CD4-positive, alpha-beta T cell treated with Interferon alpha-2 for 1 hour (primary cell): Measurements from ENCODE around the gene POU3F2.

ENCODE experiments used
- DNase-seq, 2 donors: peaks; one replicate each; pipeline ENCODE4 v3.0.0-alpha.2; 2020 to 2022

The POU3F2 gene

DNA sequence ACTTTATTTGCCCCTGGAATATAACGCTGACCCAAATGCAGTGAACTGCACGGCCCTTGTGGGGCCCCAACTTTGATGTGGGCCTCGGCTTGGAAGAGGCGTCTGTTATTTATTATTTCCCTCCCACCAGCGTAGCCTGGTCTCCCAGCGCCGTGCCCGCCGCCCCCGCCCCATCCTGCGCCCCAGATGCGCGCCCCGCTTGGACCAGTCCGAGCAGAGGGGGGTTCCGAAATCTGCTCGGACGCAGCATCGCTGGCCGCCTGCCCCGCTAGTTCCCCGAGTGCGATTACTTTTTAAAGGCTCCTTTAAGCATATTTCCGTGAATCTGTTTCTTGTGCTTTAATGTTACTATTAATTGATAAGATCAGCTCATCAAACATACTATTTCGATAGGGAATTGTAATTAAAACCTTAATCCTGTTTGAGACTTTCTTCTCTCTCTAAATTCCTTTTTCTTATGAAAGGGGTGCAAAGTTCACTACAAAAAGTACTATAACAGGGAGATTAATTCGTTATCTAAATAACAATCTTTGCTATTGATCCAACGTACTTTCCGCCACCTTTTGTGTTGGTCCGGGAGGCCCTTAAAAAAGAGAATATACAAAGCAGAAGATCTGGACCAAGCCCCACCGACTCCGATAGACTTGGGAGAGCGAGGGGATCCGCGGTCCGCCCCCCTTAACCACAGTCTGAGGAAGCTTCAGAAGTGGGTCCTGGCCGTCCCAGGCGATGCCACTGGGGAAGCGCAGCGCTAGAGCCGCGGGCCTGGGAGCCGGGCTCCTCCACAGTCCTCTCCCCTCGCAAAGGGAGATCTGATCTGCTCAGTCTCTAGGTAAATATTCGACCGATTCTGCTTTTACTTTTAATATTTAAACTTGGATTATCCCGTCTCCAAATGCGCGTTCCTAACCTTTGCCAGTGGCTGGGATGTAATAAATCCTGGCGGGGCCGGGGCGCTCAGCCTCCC, 10.2 kb downstream of the POU3F2 start:
- DNase-seq: no peak

DNA sequence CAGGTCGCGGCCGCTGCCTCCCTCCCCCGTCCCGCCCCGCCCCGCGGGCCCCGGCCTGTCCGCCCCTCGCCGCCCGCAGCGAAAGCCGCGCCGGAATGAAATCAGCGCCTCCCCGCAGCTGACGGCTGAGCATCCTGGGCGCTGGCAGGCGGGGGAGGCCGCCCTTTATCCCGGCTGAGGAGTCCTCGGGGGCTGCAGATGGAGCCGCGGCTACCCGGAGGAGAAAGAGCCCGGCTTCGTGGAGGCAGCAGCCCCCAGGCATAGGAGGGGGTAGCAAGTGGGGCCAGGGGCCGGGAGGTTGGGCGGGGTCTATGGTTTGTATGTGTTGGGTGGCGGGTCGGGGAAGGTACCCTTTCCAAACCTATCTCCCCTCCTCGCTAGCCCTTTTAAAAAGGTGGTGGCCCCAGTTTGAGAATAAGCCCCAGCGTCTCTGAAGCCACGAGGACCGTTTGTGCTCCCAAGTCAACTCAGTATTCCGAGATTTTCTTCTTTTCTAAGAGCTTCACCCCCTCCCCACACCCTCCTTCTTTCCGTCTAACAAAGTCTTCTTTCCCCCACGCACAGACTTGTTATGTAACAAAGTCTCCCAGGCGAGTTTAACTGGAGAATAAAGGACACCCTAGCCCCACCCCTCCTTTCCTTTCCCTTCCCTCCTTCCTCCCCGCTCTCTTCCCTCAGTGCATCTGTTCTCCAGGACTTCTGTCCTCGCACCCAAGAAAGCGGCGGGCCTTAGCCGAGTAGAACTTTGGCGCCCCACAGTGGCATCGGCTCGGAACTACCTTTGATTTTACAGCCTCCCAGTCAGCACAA, 11.0 kb downstream of the POU3F2 start:
- DNase-seq: peak; percentile 52 to 69

DNA sequence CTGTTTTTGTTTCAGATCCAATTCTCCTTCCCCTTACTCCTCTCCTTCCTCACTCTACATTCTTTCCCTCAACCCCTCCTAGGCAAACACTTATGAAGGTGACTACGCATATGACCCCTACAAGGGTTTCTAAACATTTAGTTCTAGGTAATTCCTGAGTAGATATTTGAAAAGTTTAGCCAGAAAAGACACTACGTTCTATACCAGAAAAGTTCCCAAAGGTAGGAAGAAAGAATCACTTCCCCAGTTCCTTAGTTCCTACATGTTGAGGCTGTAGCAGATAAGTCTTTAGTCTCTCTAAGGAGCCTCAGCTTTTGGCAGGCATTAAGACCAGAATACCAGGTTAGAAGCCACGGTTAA, 11.6 kb downstream of the POU3F2 start:
- DNase-seq: no peak

DNA sequence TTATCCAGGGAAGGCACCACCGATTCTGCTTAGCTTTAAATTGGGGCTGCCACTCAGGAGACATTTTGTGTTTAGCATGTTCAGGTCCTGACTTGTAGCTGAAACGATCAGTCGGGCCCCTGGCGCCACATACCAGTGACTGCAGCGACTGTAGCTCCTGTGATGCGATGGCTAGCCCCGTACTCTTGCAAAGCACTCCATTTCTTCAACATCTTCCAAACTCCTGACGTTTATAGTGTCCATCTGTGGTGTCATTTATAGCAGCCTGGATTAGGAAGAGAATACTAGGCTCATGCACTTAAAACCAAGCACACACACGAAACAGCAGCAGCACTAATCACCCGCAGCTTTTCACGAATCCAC, 13.0 kb downstream of the POU3F2 start:
- no peak for DNase-seq

DNA sequence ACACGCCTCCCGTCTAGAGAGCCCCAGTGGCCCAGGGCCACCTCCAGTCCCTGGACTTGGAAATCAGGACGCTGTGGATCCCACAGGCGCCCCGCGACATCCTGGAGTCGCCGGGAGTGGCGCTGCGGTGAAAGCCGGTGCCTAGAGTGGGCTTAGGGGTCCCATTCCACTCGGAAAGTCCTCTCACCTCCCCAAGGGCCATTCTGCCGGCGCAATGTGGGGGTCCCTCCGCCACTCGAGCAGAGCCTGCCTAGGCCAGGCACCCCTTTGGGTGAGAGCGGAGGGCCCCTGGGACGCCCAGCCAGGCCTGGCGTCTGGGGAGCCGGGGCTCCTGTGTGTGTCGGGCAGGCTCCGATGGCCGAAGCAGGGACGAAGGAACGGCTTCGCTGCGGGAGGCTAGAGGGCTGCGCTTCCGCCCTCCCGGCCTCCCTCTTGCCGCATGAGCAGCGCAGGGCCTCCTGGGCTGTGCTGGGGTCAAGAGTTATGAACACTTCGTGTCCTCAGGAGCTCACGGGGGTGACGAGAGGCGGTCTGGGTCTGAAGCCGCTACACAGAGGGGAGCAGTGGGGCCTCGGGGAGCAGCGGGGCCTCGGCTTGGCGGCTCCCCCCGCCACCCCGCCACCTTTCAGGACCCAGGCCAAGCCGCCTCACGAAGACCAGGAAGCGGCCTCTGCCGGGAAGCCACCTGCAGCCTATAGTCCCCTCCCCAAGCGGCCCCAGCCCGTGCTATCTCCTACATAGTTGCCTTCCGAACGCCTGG, 13.6 kb downstream of the POU3F2 start:
- DNase-seq: no peak

DNA sequence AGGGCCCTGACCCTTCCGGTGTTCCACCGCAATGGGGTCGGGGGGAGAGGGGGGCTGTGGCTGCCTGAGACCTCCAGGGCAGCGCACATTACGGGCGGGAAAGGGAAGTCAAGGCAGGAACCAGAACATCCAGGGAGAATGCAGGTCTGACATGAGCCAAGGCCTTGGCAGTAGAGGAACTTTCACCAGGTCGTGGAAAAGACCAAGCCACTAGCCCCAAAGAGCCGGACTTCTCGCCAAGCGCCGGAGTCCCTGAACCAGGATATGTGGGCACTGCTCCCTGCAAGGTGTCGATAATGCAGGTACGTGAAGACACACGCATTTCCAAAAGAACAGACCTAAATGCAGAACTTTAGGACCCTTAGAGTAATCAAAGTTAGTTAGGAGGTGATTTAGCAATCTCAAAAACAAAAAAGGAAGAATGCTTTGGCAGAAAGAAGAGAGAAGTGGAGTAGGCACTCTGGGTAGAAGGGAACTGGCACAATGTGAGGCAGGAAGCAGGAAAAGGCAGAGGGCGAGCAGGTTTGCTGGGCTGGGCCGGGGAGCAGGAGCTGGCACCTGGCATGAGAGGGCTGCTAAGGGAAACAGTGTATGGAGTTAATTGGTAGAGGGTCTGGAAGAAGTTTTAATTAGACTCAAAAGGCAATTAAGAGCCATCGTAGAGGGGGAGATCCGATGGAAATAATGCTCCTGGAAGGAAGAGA, 14.3 kb downstream of the POU3F2 start:
- DNase-seq: no peak

DNA sequence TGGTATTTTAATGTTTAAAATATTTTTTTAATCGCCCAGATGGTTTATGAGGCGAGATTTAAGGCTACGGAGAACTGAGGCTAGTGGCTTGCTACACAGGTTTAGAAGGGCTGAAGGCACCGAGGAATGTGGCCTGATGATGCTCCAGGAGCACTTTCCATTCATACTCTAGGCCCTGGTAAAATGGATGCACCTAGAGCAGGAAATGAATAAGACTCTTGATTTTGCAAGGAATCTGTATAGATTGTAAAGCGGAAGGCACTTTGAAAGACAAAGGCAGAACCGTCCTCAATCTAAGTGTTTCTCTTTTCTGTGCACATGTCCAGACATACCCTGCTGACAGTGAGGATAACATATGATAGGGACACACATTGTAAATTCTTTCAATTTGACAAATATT, 30.1 kb downstream of the POU3F2 start:
- no peak for DNase-seq

DNA sequence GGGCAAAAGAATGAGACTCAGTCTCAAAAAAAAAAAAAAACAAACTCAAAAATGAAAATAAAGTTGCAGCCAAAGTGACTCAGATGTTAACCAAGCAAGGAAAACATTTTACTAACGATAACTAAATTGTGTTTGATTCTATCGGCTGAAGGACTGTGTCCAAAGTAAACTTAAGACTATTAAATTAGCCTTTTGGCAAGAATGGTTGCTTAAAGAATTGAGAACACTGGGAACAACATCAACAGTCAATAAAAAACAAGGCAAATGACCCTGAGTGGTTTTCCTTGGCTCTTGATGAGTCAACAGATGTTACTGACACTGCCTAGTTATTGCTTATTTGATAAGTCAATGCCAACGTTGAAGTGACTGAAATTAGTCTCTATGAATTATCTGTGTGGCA, 36.7 kb downstream of the POU3F2 start:
- no peak for DNase-seq

DNA sequence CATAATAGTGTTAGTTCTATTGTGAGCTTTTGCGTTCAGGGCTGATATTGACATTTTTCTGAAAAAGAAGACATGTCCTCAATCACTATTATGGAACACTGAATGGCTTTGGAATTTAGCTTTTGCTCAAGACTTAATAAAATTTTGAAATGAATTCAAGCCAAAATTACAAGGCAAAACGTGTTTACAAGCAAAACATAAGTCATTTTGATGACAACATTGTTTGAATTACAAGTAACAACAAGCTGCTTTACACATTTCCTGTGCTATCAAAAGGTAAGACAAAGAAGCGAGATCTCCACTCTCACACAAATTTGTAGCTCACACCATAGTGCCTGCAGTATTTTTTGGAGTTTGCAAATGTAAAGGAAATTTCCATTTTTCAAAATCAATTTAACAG, 37.4 kb downstream of the POU3F2 start:
- DNase-seq: no peak

DNA sequence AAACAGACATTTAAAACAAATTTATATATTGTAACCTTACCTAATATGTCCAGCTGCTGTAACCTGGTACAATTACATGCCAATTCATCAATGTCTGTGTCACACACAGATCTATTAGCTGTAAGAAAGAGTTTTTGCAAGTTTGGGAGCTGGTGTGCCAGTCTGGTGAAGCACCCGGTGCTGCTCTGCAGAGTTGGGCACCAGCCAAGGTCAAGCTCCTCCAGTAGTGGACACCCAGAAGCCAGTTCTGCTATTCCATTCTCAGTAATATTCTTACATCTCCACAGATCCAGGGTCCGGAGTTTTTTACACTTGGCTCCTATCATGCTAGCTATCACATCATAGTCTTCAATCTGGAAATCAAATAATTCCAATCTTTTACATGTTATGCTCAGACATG, 41.0 kb downstream of the POU3F2 start:
- DNase-seq: no peak

DNA sequence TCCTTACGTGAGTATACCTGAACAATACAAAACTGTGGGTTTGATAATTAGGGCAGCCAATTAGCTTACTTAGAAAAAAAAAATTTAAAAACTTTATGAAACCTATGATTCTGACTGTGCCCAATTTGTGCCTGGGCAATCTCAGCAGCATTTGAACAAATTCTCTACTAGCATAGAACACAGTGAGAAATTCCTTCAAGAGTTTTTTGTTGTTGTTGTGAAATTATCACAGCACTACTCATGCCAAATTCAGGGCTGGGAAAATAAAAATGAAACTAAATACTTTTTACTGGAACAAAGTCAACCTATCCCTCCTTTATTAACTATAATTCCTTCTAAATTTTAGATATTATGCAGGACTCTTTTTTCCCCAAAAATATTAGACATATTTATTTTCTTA, 42.9 kb downstream of the POU3F2 start:
- DNase-seq: no peak

DNA sequence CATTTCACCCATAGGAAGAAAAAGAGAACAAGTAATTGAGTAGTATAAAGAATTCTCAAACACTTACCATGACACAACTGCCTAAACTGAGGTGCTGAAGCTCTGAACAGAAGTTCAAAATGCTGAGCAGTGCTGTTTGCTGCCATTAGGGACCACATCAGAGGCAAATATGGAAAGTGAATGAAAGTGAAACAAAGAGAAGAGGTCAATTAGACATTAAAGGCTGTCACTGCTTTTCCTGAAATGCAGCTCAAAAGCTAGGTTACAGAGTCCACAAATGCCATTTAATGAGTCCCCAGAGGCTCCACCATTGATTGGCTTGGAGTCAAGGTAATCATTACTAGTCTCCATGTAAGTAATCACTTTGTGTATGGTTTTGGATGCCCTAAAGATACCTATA, 46.1 kb downstream of the POU3F2 start:
- no peak for DNase-seq

DNA sequence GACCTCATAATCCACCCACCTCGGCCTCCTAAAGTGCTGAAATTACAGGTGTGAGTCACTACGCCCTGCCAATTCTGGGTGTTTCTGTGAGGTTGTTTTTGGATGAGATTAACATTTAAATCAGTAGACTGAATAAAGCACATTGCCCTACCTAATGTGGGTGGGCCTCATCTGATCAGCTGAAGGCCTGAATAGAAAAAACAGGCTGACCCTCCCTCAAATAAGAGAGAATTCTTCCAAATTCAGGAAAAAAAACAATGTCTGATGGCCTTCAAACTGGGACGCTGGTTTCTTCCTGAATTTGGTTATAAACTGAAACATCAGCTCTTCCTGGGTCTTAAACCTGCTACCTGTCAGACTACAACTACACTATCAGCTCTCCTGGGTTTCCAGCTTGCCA, 51.0 kb downstream of the POU3F2 start:
- no peak for DNase-seq

DNA sequence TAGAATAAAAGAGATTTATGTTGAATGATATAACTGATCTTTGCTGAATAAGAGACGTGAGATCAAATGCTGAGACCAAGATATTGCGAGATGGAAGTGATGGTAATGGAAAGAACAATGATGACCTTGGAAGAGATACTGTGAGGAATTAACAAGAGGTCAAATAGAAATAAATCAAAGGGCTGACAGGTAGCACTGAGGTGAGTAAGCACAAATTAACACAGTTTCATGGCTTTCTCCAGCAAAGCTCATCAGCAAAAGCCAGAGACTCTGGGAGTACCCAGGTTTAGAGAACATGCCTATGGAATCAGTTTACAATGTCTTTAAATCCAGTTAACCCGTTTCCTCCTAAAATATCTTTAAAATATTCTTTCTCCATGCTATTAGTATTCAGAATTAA, 53.3 kb downstream of the POU3F2 start:
- DNase-seq: no peak
